Left cardiac atrium (tissue), 2 donors: ENCODE results near the gene AFAP1L2. TPM values are rescaled to one million over a fixed set of nuclear protein-coding genes. Genes with fewer than 3 reads are reported as not detected.

Experiments
- total RNA-seq, 2 donors: library from RNA; stranded (reverse); fragmentation: NEBNext Ultra II Directional; extraction: Animal tissue kit (Norgen Biotek cat#: 25700); gene quantifications; one replicate each; pipeline ENCODE4 v1.2.1, GENCODE V29; 2021
- donor health status: DM: no; HTN: yes; CAD: no; lungs with severe emphysema.
- donor health status: DM: yes; HTN: yes; CAD: no.

AFAP1L2 gene
- total RNA-seq, 2 donors from 2014 or later: 5.5 to 7.6 TPM

Other genes starting within 250 kb of the AFAP1L2 start
- 10 to 100 TPM; 17.9 to 24.3 TPM for gene CCDC186, start 230.3 kb downstream of the AFAP1L2 start, total RNA-seq
- 1 to 10 TPM in 1 of 2 donors, under 1 TPM in 1; 0.77 to 1.0 TPM for gene TDRD1, start 225.1 kb downstream of the AFAP1L2 start, total RNA-seq
- under 1 TPM; 0.13 to 0.21 TPM for gene VWA2, start 165.2 kb downstream of the AFAP1L2 start, total RNA-seq